Upper lobe of right lung (tissue), 1 donor: Measurements from ENCODE around the gene KCTD12. TPM values are rescaled to one million over a fixed set of nuclear protein-coding genes. Genes with fewer than 3 reads are reported as not detected.

Source experiments
- ATAC-seq: fragments of 200-7000 bp; cut with Tn5 transposase; one replicate; pipeline ENCODE4 v1.9.1; 2020; ENCODE audit warnings: mild to moderate bottlenecking, moderate library complexity
- DNase-seq: peaks from one replicate; pipeline ENCODE4 v3.0.0-alpha.2; 2020
- H3K27ac ChIP-seq: fragments of 200-600 bp; one replicate; pipeline ENCODE4 v1.8.0; 2022
- H3K27me3 ChIP-seq: fragments of 200-600 bp; one replicate; pipeline ENCODE4 v1.8.0; 2022; ENCODE audit warnings: mild to moderate bottlenecking
- H3K36me3 ChIP-seq: fragments of 200-600 bp; one replicate; pipeline ENCODE4 v1.8.0; 2022
- H3K4me1 ChIP-seq: fragments of 200-600 bp; one replicate; pipeline ENCODE4 v1.8.0; 2022
- H3K4me3 ChIP-seq: fragments of 200-600 bp; one replicate; pipeline ENCODE4 v1.8.0; 2022; ENCODE audit warnings: mild to moderate bottlenecking
- H3K9me3 ChIP-seq: fragments of 200-600 bp; one replicate; pipeline ENCODE4 v1.8.0; 2022
- intact Hi-C: fragments of 100-400 bp; cut with DNase I; formaldehyde crosslinking; loops from one replicate; pipeline ENCODE4 v1.11.0; 2022
- long read RNA-seq: library from polyadenylated mRNA; unstranded; transcript quantifications from one replicate; pipeline ENCODE4 v2.0.0, GENCODE V29; 2021
- total RNA-seq: library from RNA; stranded (reverse); fragmentation: NEBNext Ultra II Directional; extraction: Animal tissue kit (Norgen Biotek cat#: 25700); gene quantifications from one replicate; pipeline ENCODE4 v1.2.1, GENCODE V29; 2021
- TF ChIP-seq, protein P1 (sequence below): fragments of 200-600 bp; IDR thresholded peaks from one replicate; pipeline ENCODE4 v1.8.0; 2022; ENCODE audit warnings: antibody characterized with exemption
- donor health status: DM: no; HTN: yes; CAD: no; lungs with severe emphysema.

KCTD12 gene
- 152 TPM for total RNA-seq
- long read RNA-seq, full-length matches to known transcripts, result 35 of 35 reads
- long read RNA-seq, partial matches to known transcripts, result 0 of 35 reads
- long read RNA-seq, other reads (novel, unspliced or antisense), result 0 of 35 reads

DNA sequence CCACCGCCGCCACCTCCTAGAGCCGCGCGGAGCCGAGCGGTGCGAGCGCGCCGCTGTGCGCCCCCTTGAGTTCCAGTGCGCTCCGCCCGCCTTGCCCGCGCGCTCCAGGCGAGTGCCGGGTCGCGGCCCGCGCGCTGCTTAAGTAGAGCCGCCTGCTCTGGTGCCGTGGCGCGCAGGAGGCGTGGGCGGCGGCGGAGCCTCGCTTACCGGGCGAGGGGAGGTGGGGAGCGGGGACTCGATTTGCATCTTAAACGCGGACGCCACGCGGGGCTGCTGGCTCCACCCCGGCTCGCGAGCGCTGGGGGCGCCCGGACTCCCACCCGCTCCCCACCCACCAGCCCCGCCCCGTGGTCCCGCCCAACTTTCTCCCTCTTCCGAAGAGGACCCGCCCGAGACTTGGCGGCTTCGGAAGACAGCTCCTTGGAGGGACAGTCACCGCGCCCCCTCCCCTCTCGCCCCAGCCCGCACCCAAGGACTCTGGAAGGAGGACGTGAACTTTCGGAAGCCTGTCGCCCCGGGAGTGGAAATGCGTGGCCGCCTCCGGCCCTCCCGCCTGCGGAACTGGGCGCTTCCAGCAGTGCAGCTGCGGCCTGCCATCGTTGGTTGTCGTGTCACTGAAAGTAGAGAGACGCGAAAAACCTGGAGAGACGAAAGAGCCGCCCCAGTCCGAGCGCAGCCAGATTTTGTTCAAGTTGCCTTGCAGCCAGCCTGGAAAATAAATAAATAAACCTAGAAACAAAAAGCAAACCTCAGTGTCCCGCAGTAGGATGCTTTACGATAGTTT, at the start of gene KCTD12:
Gene KCTD12, minus strand, starts transcription at position 114 of the 784 bp plus-strand sequence. CDS start 257 bp downstream, outside the sequence.
- peak within 1 kb of the TSS; percentile 92 for H3K27ac ChIP-seq
- TF ChIP-seq, protein P1, sequence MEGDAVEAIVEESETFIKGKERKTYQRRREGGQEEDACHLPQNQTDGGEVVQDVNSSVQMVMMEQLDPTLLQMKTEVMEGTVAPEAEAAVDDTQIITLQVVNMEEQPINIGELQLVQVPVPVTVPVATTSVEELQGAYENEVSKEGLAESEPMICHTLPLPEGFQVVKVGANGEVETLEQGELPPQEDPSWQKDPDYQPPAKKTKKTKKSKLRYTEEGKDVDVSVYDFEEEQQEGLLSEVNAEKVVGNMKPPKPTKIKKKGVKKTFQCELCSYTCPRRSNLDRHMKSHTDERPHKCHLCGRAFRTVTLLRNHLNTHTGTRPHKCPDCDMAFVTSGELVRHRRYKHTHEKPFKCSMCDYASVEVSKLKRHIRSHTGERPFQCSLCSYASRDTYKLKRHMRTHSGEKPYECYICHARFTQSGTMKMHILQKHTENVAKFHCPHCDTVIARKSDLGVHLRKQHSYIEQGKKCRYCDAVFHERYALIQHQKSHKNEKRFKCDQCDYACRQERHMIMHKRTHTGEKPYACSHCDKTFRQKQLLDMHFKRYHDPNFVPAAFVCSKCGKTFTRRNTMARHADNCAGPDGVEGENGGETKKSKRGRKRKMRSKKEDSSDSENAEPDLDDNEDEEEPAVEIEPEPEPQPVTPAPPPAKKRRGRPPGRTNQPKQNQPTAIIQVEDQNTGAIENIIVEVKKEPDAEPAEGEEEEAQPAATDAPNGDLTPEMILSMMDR, result peak; percentile 31
- intact Hi-C loops, result loop anchor here (10.0 kb wide), 1 partner anchor 222 kb away; no protein-coding TSS in a partner anchor
- H3K4me1 ChIP-seq, result peaks cover 7% of the 10 kb centered on the region
- H3K9me3 ChIP-seq, result no peaks in the 10 kb centered on the region
- ATAC-seq, result peak; percentile 85
- peak within 1 kb of the TSS; percentile 86 for H3K4me3 ChIP-seq
- no peaks in the 10 kb centered on the region for H3K36me3 ChIP-seq
- H3K27me3 ChIP-seq, result no peaks in the 10 kb centered on the region
- peak; percentile 95 for DNase-seq

DNA sequence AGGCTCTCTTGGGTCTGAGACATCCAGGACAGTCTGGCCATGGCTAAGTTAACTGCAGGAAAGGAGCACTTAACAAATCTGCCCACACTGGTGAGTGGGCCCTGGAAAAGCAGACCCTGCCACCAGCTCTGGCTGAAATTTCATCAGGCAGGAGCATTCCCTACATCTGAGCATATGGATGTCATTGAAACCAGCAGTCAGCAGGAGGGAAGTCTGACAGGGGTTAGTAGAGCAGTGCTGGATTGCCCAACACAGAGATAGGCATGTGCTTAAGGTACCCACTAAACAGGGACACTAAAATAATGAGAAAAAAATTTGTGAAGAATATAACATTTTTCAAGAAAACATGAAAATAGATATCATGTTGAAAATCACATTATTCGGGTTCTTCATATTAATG, 48.5 kb upstream of the KCTD12 start:
- no peaks in the 10 kb centered on the region for H3K4me1 ChIP-seq
- TF ChIP-seq, protein P1, result no peak
- H3K4me3 ChIP-seq, result no peak overlapping the region
- no peaks in the 10 kb centered on the region for H3K27me3 ChIP-seq
- no peak for ATAC-seq
- intact Hi-C loops, result no loop called here
- no peak overlapping the region for H3K27ac ChIP-seq
- no peak for DNase-seq
- H3K9me3 ChIP-seq, result no peaks in the 10 kb centered on the region
- H3K36me3 ChIP-seq, result no peaks in the 10 kb centered on the region

DNA sequence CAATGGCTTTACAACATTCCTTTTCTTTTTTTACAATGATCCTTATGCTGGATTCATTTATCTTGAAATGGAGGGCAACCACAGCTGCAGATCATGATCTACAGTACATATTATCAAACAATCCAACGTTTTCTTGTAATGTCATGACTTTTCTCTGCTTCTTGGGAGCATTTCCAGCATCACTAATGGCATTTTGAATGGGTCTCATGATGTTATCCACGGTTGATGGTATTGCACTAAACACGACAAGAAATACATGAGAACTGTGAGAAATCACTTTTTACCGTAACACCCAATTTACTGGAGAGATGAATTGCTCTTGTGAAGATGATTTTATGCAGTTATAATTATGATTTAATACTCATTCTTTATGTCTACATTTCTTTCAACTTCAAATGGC, 45.9 kb upstream of the KCTD12 start:
- H3K27me3 ChIP-seq, result no peaks in the 10 kb centered on the region
- TF ChIP-seq, protein P1, result no peak
- H3K27ac ChIP-seq, result no peak overlapping the region
- H3K36me3 ChIP-seq, result no peaks in the 10 kb centered on the region
- no peak overlapping the region for H3K4me3 ChIP-seq
- ATAC-seq (no peak), DNase-seq (no peak)
- intact Hi-C loops, result no loop called here
- no peaks in the 10 kb centered on the region for H3K4me1 ChIP-seq
- no peaks in the 10 kb centered on the region for H3K9me3 ChIP-seq

DNA sequence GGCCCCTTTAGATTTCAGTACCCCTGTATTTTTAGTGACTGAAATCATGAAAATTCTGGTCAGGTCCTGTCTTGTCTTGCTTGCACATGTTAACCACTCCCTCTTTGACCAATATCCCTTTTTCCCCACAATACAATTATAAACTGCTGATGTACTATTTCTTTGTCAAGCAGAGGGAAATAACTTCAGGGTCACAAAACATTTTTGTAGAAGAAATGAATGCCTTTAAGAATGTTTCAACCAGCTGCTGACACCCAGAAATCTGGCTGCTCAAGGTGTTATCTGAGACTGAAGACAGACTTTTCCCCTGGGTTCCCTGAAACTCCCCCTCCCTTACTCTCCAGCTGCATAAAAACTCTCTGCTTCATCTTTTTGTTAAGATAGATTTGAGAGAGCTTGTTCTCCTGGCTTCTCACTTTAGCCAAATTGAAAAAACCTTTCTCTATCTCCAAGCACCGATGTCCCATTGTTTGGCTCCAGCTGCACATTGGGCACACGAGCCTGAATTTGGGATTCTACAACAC, 43.7 kb upstream of the KCTD12 start:
- TF ChIP-seq, protein P1, result no peak
- intact Hi-C loops, result no loop called here

DNA sequence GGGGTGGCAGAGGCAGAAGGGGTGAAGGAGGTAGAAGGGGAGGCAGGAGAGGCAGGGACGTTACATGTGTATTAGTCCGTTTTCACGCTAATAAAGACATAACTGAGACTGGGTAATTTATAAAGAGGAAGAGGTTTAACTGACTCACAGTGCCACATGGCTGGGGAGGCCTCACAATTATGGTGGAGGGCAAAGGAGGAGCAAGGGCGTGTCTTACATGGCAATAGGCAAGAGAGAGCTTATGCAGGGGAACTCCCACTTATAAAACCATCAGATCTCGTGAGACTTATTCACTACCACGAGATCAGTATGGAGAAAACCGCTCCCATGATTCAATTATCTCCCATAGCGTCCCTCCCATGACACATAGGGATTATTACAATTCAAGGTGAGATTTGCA, 43.1 kb upstream of the KCTD12 start:
- intact Hi-C loops, result no loop called here
- DNase-seq (no peak), ATAC-seq (no peak)
- Histone ChIP-seq H3K9me3 (no peaks in the 10 kb centered on the region), H3K4me1 (no peaks in the 10 kb centered on the region), H3K27me3 (no peaks in the 10 kb centered on the region), H3K27ac (no peak overlapping the region), H3K4me3 (no peak overlapping the region), H3K36me3 (no peaks in the 10 kb centered on the region)
- TF ChIP-seq, protein P1, result no peak

More for the DNA sequence above, 43.7 kb upstream of the KCTD12 start:
- ATAC-seq (no peak), DNase-seq (no peak)
- Histone ChIP-seq H3K9me3 (no peaks in the 10 kb centered on the region), H3K4me1 (no peaks in the 10 kb centered on the region), H3K36me3 (no peaks in the 10 kb centered on the region), H3K27me3 (no peaks in the 10 kb centered on the region), H3K4me3 (no peak overlapping the region), H3K27ac (no peak overlapping the region)
